Loucy (cell line): ENCODE data around the gene MED31.
"Not testable (repeated sequence)": the region's sequence is repeated elsewhere in the genome, so short reads cannot be mapped to it uniquely, and the experiment has no call there.

Experiments used
- H2AFZ ChIP-seq: fragments of 200-600 bp; sonication (generic); 2 replicates; pipeline ENCODE4 v1.6.0; 2016; ENCODE audit warnings: antibody characterized with exemption, mild to moderate bottlenecking, low read length, moderate library complexity
- H3F3A ChIP-seq: fragments of 200-600 bp; 2 replicates; pipeline ENCODE4 v1.6.0; 2016; ENCODE audit warnings: antibody characterized with exemption, low read depth, mild to moderate bottlenecking
- H3K27me3 ChIP-seq: fragments of 200-600 bp; sonication (generic); 2 replicates; pipeline ENCODE4 v1.6.1; 2014; ENCODE audit warnings: low read length, mild to moderate bottlenecking; ENCODE audit not compliant: insufficient read depth, poor library complexity, severe bottlenecking
- H3K36me3 ChIP-seq: fragments of 200-600 bp; sonication (generic); 2 replicates; pipeline ENCODE4 v1.6.1; 2016; ENCODE audit warnings: low read length; ENCODE audit not compliant: insufficient read depth
- H3K4me1 ChIP-seq: fragments of 200-600 bp; sonication (generic); 2 replicates; pipeline ENCODE4 v1.5.1; 2014; ENCODE audit warnings: low read length, mild to moderate bottlenecking; ENCODE audit not compliant: insufficient read depth, poor library complexity, severe bottlenecking
- H3K4me2 ChIP-seq: fragments of 200-600 bp; sonication (generic); 2 replicates; pipeline ENCODE4 v1.6.0; 2014; ENCODE audit warnings: antibody characterized with exemption, low read length, low read depth, mild to moderate bottlenecking; ENCODE audit not compliant: poor library complexity, severe bottlenecking
- H3K4me3 ChIP-seq: fragments of 200-600 bp; sonication (generic); 2 replicates; pipeline ENCODE4 v1.5.1; 2014; ENCODE audit warnings: low read length, mild to moderate bottlenecking, mixed read lengths; ENCODE audit not compliant: poor library complexity, severe bottlenecking
- H3K79me2 ChIP-seq: fragments of 200-600 bp; sonication (generic); 2 replicates; pipeline ENCODE4 v1.6.1; 2014; ENCODE audit warnings: low read length; ENCODE audit not compliant: insufficient read depth
- H3K9ac ChIP-seq: fragments of 200-600 bp; sonication (generic); 2 replicates; pipeline ENCODE4 v1.6.0; 2014; ENCODE audit warnings: mild to moderate bottlenecking, low read depth, low read length, moderate library complexity; ENCODE audit not compliant: poor library complexity, severe bottlenecking
- H3K9me2 ChIP-seq: fragments of 200-600 bp; sonication (generic); replicated peaks from 2 replicates; pipeline ENCODE4 v1.6.1; 2016; ENCODE audit warnings: low read depth, low read length, mixed read lengths
- H3K9me3 ChIP-seq: fragments of 200-600 bp; sonication (generic); 2 replicates; pipeline ENCODE4 v1.6.1; 2014; ENCODE audit warnings: mild to moderate bottlenecking, antibody characterized with exemption, low read length, low read depth; ENCODE audit not compliant: insufficient read depth
- H4K20me1 ChIP-seq: fragments of 200-600 bp; sonication (generic); 2 replicates; pipeline ENCODE4 v1.6.0; 2014; ENCODE audit warnings: antibody characterized with exemption, low read length, mild to moderate bottlenecking; ENCODE audit not compliant: insufficient read depth, poor library complexity, severe bottlenecking
- CTCF ChIP-seq: fragments of 200-600 bp; sonication (generic); conservative IDR thresholded peaks from 2 replicates; pipeline ENCODE4 v1.5.1; 2014; ENCODE audit warnings: mild to moderate bottlenecking, antibody characterized with exemption, low read length
- EZH2phosphoT487 ChIP-seq: fragments of 200-600 bp; IDR thresholded peaks from 2 replicates; pipeline ENCODE4 v1.6.1; 2018; ENCODE audit warnings: antibody characterized with exemption, mild to moderate bottlenecking, moderate library complexity, borderline replicate concordance

The MED31 gene

GRCh38 chr17:6596511-6596910 is 54.9 kb downstream of the MED31 start:
- Histone ChIP-seq H3K4me1 (no peaks in the 10 kb centered on the region), H3K9me2 (no peaks in the 10 kb centered on the region), H3K9me3 (no peaks in the 10 kb centered on the region), H2AFZ (no peak overlapping the region), H3K79me2 (no peaks in the 10 kb centered on the region), H4K20me1 (no peaks in the 10 kb centered on the region), H3K4me3 (no peak overlapping the region), H3K27me3 (no peaks in the 10 kb centered on the region), H3K9ac (no peak overlapping the region), H3K4me2 (no peak overlapping the region), H3K36me3 (peaks cover 75% of the 10 kb centered on the region; the same call in 1 of the 2 replicates), H3F3A (no peaks in the 10 kb centered on the region)
- TF ChIP-seq CTCF (no peak), EZH2phosphoT487 (no peak)

- no peak overlapping the region for H3K4me2 ChIP-seq
- no peaks in the 10 kb centered on the region for H3K79me2 ChIP-seq
- H4K20me1 ChIP-seq = no peaks in the 10 kb centered on the region
- TF ChIP-seq EZH2phosphoT487 = no peak
- H3K27me3 ChIP-seq = no peaks in the 10 kb centered on the region
- H3F3A ChIP-seq = no peaks in the 10 kb centered on the region
- H3K4me1 ChIP-seq = no peaks in the 10 kb centered on the region
- no peak overlapping the region for H2AFZ ChIP-seq
- H3K9ac ChIP-seq = no peak overlapping the region
- H3K36me3 ChIP-seq = peaks cover 74% of the 10 kb centered on the region; the same call in 1 of the 2 replicates
- no peak overlapping the region for H3K4me3 ChIP-seq
- no peaks in the 10 kb centered on the region for H3K9me2 ChIP-seq
- H3K9me3 ChIP-seq = no peaks in the 10 kb centered on the region
These were observed 55.3 kb downstream of the MED31 start for GRCh38 chr17:6596081-6596480.

GRCh38 chr17:6593371-6593770 is 58.0 kb downstream of the MED31 start:
- H2AFZ ChIP-seq, H4K20me1 ChIP-seq, H3K4me2 ChIP-seq, H3K79me2 ChIP-seq, H3K4me1 ChIP-seq, H3K4me3 ChIP-seq, H3K27me3 ChIP-seq, H3K9ac ChIP-seq, H3K9me2 ChIP-seq, H3F3A ChIP-seq, H3K9me3 ChIP-seq: not testable (repeated sequence)
- peaks cover 68% of the 10 kb centered on the region; the same call in 1 of the 2 replicates for H3K36me3 ChIP-seq
